Fibroblast of skin of abdomen (primary cell): ENCODE measurements around the gene SPTLC2.

Experiments
- DNase-seq: peaks from one replicate; pipeline ENCODE4 v3.0.0-alpha.2; 2013

The SPTLC2 gene

GRCh38 chr14:77503138-77503537 is 113.3 kb downstream of the SPTLC2 start:
- DNase-seq, result no peak

- DNase-seq, result no peak
Measured at GRCh38 chr14:77502109-77502782, 114.2 kb downstream of the SPTLC2 start.

DNA sequence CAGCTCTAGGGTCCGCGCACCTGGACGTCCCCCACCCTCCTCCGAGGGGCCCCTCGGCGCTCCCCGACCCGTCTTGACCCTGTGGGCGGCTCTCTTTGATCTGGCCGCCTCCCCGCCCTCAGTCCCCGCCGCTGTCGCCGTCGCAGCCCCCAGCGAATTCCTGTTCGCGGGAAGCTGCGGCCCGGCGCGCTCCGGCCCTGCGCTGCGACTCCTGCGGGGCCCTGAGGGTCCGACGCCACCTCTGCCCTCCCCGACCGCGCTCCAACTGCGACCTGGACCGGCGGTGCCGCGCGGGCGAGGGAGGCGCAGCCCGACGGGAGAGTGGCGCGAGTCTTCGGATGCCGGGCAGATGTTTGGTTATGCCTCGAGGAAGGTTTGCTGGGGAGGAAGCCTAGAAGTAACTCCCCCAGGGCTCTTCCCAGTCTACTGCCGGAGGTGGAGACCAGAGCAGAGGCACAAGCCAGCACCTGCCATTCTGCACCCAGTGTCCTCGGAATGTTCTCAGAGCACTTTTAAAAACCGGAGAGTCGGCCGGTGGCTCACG is 117.4 kb downstream of the SPTLC2 start:
- no peak for DNase-seq

GRCh38 chr14:77498120-77498979 is 118.1 kb downstream of the SPTLC2 start, which contains the start of gene ISM2:
ISM2 (minus strand) TSS chr14:77498816; CDS start chr14:77498793, 23 bp downstream.
- DNase-seq, result peak; percentile 16

DNA sequence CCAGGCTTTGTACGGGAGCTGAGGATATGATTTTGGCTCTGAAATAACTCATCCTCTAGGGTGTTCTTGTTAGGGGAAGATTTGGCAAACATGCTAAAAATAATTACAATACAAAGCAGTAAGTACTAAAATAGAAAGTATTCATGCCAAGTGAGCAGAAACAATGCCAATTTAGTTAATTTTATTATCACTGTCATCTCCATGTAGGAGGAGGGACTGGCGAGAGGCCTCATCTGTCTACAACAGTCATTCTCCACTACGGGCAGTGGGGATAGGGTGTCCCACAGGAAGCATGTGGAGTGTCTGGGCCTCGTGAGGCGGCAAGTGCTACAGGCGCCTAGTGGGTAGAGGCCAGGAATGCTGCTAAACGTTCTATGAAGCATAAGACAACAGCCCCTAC is 121.1 kb downstream of the SPTLC2 start:
- no peak for DNase-seq

GRCh38 chr14:77491056-77491455 is 125.4 kb downstream of the SPTLC2 start:
- no peak for DNase-seq

- no peak for DNase-seq
Measured at GRCh38 chr14:77490347-77490986, 126.0 kb downstream of the SPTLC2 start.

DNA sequence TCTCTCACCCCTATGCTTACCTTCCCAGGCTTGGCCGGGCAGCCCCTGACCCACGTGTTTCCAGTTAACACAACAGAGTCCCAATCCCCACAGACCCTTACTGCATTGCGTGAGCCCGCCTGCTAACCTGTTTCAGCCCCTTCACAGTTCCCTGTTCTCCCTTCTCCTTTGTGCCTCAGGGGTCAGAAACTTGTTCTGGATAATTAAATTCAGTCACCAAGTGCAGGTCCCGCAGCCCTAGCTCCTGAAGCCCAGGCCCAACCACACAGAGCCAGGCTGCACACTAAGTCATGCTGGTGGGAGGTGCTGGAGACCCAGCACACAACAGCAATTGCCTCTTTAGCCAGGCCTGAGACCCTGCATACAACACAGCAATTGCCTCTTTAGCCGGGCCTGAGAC is 127.4 kb downstream of the SPTLC2 start:
- DNase-seq, result no peak

DNA sequence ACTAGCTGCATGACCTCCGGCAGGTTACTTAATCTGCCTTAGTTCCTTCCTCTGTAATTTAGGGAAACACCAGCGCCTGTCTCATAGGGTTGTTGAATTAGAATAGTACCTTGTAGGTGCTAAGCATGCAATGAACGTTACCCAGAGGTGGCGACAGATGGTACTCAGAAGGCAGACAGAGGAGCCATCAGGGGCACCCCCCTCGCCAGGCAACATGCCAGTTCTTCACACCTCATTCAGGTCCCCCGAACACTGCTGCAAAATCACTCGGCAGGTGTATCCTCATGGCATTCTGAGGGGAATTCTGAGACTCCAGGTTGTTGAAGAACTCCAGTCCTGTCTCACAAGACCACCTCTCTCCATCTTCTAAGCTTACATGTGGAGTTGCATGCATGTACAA is 127.9 kb downstream of the SPTLC2 start:
- no peak for DNase-seq

- peak; percentile 66 for DNase-seq
Measured at GRCh38 chr14:77485901-77486678, 130.3 kb downstream of the SPTLC2 start.

GRCh38 chr14:77485256-77485655 is 131.2 kb downstream of the SPTLC2 start:
- DNase-seq, result no peak

DNA sequence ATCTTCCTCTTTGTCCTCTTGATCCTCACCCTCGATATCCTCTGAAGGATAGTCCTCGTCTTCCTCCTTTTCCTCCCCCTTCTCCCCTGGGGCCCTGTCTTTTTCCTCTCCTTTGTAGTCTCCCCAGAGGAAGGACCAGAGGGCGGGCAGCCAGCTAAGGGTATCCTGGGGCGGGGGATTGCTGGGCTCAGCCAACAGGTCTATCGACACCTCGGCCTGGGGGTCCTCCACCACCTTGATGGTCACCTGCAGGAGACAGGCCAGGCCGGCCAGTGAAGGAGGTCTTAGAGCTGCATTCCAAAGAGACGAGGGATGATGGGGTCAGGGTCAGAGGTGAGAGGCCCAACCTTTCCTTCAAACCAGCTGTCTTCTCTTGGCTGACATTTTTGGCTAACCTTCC is 134.0 kb downstream of the SPTLC2 start:
- no peak for DNase-seq

DNA sequence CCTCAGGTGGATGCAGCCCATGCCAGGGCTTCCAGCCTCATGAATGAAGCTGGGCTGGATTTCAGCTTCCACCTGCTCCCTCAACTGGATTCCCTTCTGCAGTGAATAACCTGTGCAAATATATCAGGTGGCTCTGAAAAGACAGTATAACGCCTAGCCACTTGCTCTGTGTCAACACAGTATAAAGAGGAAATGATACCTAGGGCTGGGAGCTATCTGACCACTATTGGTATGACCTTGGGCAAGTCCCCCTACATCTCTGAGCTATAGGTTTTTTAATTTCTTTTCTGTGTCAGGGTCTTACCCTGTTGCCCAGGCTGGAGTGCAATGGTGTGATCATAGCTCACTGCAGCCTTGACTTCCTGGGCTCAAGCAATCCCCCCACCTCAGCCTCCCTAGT is 137.6 kb downstream of the SPTLC2 start:
- no peak for DNase-seq

- no peak for DNase-seq
Measured at GRCh38 chr14:77478029-77478428, 138.4 kb downstream of the SPTLC2 start.

GRCh38 chr14:77475432-77476115 is 140.9 kb downstream of the SPTLC2 start:
- no peak for DNase-seq

DNA sequence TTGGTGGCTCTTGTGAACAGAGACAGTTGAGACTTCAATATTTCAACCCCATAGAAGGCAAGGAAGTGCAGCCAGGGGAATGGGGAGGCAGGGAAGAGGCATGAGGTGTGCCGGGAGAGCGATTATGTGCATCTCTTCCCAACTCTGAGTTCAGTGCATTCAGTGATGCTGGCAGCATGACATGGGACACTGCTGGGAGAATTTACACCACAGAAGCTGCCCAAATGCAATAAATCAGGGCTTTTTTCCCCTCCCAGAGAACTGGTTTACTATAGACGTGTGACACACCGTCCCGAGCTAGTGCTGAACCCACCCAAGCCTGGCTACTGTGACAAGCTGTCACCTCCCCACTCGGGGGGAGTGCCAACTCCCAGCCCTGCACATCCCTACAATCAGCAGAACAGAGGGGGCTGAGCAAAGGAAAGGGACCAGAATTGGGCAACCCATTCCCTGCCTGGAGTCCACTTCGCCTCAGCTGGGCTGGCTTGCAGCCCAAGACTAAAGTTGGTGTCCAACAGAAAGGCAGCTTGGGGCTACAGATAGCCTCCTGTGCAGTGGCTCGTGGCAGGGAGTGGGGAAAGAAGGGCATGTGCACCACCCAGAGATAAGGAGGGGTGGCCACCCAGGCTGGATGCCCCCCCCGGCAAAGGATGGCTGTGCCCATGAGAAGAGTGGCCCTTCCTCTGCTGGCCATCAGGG is 141.8 kb downstream of the SPTLC2 start:
- no peak for DNase-seq

GRCh38 chr14:77473921-77474320 is 142.5 kb downstream of the SPTLC2 start:
- DNase-seq, result no peak

- DNase-seq, result no peak
Measured at GRCh38 chr14:77470224-77470870, 146.1 kb downstream of the SPTLC2 start.

DNA sequence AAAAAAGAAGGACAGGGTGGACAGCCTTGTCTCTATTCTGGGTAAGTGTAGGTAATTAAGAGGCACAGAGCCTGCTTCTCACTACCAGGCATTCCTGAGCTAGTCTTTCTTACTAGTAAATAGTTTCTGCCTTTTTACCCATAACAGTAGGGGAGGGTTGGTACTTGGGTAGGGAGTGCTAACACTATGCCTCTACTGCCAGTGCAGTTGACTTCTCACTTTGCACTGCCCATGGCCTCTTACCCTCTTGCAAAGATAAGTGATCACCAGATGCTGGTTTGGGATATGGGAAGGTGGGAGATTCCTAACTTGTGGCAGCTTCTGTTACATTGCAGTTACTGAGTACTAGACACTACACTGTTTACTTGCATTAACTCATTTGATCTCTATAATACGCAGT is 146.9 kb downstream of the SPTLC2 start:
- DNase-seq, result no peak

GRCh38 chr14:77469067-77469505 is 147.4 kb downstream of the SPTLC2 start:
- DNase-seq, result no peak
